ENCODE measurements around the gene SLC25A17.

SLC25A17 gene

DNA sequence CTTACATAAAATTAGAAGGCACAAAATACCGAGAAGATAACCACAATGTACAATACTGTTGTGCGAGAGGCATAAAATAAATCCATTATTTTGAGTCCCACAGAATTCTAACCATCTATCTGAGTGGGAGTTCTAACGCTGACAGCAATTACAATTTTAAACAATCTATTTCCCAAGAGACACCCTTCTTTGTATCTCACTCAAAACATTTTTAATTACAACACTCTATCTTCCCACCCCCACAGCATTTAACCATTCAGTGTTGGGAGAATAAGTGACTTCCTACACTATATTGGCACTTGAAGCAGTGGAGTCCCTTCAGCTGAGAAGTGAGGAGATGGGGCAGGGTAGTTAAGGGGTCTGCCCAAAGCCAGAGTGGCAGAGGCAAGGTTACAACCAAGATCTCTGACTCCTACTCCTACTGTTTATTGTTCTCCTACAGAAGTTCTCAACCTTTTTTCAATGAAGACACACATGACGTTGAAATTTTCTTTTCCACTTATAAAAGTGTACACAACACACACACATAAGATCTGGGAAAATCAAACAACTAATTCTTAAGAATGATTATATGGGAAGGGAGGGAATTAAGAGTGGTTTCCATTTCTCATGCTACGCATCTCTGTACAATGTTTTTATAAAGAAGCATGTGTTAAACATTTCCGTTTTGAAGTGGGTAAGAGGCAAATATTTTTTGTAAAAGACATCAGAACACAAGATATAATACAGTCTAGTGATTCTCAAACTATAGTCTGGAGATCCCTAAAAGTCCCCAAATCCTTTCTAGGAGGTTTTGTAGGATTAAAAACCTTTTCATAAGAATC lies 10.9 kb downstream of the SLC25A17 start:
- DNase-seq, result no peak
- Histone ChIP-seq H3K9me3 (no peaks in the 10 kb centered on the region), H3K4me1 (no peaks in the 10 kb centered on the region), H3K27ac (no peak overlapping the region), H3K27me3 (no peaks in the 10 kb centered on the region), H3K36me3 (peaks cover 0 to 3% (median 0%) of the 10 kb centered on the region in 3 donors), H3K4me3 (no peak overlapping the region)
- intact Hi-C loops (cut with DNase I; ENCODE audit: low total_unique reads), result no loop called here
- TF ChIP-seq CTCF (IDR thresholded peaks at IDR 0.05), result no peak

DNA sequence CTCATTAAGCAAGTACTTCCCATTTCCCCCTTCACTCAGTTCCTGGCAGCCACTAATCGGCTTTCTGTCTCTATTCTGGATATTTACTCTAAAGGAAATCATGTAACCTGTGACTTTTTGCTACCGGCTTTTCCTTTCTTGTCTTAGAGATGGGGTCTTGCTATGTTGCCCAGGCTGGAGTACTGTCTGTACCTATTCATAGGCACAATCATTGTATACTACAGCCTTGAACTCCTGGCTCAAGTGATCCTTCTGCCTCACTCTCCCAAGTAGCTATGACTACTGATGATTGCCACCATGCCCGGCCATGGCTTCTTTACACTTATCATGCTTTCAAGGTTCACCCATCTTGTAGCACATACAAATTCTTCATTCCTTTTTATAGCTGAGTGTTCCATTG lies 12.4 kb downstream of the SLC25A17 start:
- Histone ChIP-seq H3K9me3 (no peaks in the 10 kb centered on the region), H3K27me3 (no peaks in the 10 kb centered on the region), H3K4me1 (no peaks in the 10 kb centered on the region), H3K4me3 (no peak overlapping the region), H3K27ac (no peak overlapping the region), H3K36me3 (no peaks in the 10 kb centered on the region)
- TF ChIP-seq CTCF (IDR thresholded peaks at IDR 0.05), result no peak
- no peak for DNase-seq
- intact Hi-C loops (cut with DNase I; ENCODE audit: low total_unique reads), result no loop called here

- Histone ChIP-seq H3K27ac (no peak overlapping the region), H3K4me1 (no peaks in the 10 kb centered on the region), H3K36me3 (no peaks in the 10 kb centered on the region), H3K4me3 (no peak overlapping the region), H3K27me3 (no peaks in the 10 kb centered on the region), H3K9me3 (no peaks in the 10 kb centered on the region)
- no peak for DNase-seq
- intact Hi-C loops (cut with DNase I; ENCODE audit: low total_unique reads), result no loop called here
- TF ChIP-seq CTCF (IDR thresholded peaks at IDR 0.05), result no peak
These were observed 13.4 kb downstream of the SLC25A17 start for GRCh38 chr22:40805699-40806203.

DNA sequence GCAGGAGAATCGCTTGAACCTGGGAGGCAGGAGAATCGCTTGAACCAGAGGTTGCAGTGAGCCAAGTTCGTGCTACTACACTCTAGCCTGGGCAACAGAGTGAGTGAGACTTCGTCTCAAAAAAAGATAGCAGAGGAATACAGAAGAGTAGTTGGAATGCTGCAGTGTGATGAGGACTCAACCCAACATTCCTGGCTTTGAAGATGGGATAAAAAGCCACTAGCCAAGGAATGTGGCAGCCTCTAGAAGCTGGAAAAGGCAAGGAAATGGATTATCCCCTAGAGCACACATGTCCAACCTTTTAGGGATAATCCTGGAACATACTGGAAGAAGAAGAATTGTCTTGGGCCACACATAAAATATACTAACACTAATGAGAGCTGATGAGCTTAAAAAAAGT lies 13.9 kb downstream of the SLC25A17 start:
- Histone ChIP-seq H3K9me3 (no peaks in the 10 kb centered on the region), H3K4me3 (no peak overlapping the region), H3K27me3 (no peaks in the 10 kb centered on the region), H3K36me3 (no peaks in the 10 kb centered on the region), H3K4me1 (no peaks in the 10 kb centered on the region), H3K27ac (no peak overlapping the region)
- intact Hi-C loops (cut with DNase I; ENCODE audit: low total_unique reads), result no loop called here
- TF ChIP-seq CTCF (IDR thresholded peaks at IDR 0.05), result no peak
- no peak for DNase-seq

DNA sequence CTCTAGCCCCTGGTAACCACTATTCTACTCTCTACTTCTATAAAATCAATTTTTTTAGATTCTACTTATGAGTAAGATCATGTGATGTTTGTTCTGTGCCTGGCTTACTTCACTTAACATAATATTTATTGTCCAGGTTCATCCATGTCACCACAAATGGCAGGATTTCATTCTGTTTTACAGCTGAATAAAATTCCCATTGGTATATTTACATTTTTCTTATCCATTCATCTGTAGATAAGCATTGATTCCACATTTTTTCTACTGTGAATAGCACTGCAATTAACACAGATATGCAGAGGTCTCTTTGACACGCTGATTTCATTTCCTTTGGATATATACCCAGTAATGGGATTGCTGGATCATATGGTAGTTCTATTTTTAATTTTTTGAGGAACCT lies 15.8 kb downstream of the SLC25A17 start:
- Histone ChIP-seq H3K27me3 (no peaks in the 10 kb centered on the region), H3K27ac (no peak overlapping the region)
- intact Hi-C loops (cut with DNase I; ENCODE audit: low total_unique reads), result no loop called here

More for the DNA sequence above, 15.8 kb downstream of the SLC25A17 start:
- no peak for DNase-seq
- H3K4me3 ChIP-seq, result no peak overlapping the region
- H3K4me1 ChIP-seq, result no peaks in the 10 kb centered on the region
- no peaks in the 10 kb centered on the region for H3K9me3 ChIP-seq
- peaks cover 0 to 1% (median 0%) of the 10 kb centered on the region in 3 donors for H3K36me3 ChIP-seq
- no peak for TF ChIP-seq CTCF (IDR thresholded peaks at IDR 0.05)
